Measurements from ENCODE around the gene CSTPP1.
A peak's percentile ranks its signal among the peaks of the same experiment; 100 is the strongest.
"Not testable (repeated sequence)": the region's sequence is repeated elsewhere in the genome, so short reads cannot be mapped to it uniquely, and the experiment has no call there.

CSTPP1 gene

DNA sequence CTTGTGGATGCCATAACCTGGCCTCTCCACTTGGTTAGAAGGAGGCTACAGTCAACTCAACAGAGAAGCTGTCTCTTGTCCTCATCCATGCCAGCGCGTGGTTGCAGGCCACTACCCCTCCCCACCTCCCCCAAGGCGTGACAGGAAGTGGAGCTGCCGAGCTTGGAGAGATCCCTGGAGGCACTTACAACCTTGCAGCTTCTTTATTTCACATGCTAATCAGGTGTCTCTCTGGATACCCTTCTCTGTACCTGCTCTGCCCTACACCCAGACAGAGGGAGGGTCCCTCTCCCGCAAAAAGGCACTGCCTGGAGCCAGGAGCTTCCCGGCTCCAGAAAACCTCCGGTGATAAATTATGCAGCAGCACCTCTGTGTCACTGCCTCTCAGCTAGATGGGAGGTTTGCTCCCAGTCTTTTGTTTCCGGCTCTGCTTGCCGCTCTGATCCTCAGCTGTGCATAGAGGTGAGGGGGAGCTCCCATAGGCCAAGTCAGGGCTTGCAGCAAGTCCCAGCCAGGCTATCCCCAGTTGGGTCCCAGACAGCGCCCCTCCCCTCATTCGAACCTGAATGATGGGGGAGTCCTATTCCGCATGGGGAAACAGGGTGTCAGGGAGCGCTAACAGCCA is 23.9 kb upstream of the CSTPP1 start:
- no peak for DNase-seq (ENCODE audit: low read depth)

DNA sequence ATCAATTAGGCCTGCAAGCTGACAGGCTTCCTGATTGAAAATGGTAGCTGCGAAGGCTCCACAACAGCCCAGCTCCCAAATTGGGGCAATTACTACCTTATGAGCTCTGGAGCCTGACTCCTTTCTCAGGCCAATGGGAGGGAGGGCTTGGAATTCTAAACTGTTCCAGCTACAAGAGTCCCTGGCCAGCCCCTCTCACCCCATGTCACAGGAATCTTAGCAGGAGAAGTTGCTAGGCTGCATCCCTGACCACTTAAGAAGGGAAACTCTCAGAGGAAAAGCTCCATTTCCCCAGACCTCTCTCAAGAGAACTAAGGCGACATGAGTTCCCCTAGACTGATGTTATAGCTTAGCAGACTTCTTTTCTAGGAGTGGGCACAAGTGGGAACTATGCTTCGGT is 23.1 kb upstream of the CSTPP1 start:
- DNase-seq (ENCODE audit: low read depth): no peak

DNA sequence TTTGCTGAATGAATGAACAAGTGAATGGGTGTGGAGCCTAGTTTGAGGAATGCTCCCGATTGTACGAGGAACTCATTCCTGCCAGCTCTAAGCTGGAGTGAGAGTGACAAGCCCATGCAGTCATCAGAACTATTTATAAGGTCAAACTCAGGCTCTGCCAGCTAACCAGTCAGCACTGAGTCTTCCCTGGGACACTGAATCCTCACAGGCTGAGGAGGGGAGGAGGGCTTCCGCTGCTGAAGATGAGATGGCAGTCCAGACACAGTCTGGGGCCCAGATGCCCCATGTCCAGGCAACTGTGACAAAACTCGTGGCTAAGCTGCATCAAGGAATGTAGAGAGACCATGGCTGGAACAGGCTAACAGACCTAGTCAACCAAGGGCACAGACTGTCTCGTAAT is 22.2 kb upstream of the CSTPP1 start:
- no peak for DNase-seq (ENCODE audit: low read depth)

DNA sequence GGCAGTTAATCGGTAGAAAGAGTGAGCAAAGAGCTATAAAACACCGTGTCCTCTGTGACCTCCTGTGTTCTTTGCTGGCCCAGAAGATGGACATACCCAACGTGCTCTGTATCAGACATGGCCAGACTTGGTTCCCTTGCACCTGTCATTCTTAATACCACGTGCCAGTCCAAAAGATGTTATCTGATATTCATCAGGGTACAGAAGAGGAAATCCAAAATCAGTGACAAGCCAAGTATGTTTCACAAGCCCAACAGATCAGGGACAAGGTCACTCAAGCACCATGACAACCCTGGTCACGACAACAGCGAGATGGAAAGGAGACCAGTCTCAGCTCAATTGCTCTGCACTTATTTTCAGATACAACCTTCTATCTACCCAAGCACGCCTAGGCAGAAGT is 21.7 kb upstream of the CSTPP1 start:
- DNase-seq (ENCODE audit: low read depth): no peak

DNA sequence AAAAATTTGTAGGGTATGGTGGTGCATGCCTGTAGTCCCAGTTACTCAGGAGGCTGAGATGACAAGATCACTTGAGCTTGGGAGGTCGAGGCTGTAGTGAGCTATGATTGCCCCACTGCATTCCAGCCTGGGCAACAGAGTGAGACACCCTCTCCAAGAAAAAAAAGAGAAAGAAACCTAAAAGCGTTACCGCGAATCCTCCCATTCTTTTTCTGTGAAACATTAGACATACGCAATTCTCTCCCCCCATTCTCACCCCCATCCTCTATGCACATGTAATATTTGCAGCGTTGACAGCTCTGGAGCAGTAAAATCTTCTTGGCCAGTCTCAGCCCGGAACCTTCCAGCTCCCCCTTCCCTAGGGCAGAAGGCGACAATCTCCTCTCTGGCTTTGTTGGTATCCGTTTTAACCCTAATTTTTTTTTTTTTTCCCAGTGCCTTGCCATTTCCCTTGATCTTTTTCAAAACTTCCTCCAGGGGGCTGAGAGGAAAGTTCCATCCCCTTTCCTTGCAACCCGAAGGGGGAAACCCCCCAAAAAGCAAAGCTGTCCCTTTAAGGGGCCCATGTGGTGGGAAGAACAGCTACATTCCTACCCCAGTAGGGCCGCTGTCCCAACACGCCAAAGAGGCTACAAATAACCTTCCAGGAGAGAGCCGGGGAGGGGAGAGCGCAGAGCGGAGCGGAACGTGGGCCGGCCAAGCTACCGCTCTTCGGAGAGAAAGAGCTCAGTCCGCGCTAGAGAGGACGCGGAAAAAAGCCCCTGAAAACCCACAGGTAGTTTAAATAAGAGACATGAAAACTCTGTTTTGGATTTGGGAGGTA is 20.1 kb upstream of the CSTPP1 start:
- no peak for DNase-seq (ENCODE audit: low read depth)

DNA sequence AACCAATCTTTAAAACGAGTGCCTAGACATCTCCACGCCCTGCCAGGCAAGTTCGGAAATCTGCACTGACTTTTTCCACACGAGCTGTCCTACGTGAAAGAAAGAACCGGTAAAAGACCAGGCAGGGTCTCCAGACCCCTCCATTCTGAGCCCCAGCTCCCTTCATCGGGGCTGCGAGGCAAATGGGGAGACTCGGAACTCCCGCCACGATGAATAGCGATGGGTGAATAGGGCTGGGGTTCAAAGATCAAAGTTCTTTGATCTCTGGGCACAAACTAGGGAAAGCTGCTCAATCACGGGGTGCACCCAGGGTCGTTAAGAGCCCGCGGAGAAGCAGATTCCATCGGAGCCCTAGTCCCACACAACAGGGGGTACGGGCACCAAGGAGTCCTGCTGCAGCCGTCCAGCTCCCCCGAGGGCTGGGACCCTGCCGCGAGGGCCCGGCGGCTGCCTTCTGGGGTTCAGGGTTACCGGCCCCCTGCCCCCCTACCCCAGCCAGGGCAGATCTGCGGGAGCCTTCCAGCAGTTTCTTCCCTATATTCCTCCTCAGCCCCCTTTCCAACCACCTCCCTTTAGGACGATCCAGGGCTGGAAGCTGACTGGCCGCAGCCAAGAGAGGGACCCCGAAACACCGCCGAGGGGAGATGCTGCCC is 19.3 kb upstream of the CSTPP1 start:
- DNase-seq (ENCODE audit: low read depth): no peak

DNA sequence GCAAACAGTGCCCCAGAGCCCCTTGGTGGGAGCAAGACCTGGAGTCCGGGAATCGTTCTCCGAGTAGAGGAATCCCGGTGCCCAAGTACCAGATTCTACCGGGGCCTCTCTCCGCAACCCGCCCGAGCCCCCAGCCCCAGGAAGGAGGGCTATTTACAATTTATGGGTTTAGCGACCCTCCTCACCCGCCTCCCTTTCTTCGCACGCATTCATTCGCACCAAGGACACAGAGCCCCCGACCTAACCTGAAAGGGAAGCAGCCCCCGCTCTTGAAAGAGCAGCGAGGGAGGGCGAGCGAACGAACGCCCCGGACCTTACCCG is 18.8 kb upstream of the CSTPP1 start:
- no peak for DNase-seq (ENCODE audit: low read depth)

DNA sequence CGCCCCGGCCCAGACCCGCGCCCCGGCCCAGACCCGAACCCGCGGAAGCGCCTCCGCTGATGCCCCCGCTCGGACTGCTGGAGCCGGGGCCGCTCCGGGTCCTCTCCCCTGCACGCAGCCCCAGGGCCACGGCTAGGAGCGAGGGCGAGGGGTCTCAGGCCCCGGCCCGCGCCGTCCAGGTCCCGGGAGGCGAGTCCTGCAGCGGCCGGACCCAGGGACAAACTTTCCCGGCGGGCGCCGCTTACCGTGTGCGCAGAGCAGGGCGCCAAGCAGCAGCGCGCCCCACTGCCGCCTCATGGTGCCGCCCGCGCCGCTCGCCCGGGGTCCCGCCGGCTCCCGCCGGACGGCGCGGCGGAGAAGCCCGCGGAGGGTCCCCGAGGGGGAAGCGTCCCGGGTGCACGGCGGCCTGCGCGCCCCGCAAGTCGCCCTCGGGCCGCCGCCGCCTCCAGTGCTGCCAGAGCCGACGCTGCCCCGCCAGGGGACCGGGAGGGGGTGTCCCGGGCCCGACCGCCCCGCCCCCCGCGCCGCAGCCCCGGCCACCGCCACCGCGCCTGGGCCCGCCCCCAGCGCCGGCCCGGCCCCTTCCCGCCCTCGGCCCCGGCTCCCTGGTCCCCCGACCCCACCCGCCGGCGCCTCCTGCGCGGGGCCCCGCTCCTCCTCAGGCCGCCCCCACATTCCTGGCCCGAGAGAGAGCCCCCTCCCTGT is 18.3 kb upstream of the CSTPP1 start, which contains the start of gene LRP4:
Gene LRP4, minus strand, starts transcription at position 468 of the 705 bp plus-strand sequence. Its CDS starts 171 bp downstream, at position 297.
- peak; percentile 15 for DNase-seq (ENCODE audit: low read depth)

DNA sequence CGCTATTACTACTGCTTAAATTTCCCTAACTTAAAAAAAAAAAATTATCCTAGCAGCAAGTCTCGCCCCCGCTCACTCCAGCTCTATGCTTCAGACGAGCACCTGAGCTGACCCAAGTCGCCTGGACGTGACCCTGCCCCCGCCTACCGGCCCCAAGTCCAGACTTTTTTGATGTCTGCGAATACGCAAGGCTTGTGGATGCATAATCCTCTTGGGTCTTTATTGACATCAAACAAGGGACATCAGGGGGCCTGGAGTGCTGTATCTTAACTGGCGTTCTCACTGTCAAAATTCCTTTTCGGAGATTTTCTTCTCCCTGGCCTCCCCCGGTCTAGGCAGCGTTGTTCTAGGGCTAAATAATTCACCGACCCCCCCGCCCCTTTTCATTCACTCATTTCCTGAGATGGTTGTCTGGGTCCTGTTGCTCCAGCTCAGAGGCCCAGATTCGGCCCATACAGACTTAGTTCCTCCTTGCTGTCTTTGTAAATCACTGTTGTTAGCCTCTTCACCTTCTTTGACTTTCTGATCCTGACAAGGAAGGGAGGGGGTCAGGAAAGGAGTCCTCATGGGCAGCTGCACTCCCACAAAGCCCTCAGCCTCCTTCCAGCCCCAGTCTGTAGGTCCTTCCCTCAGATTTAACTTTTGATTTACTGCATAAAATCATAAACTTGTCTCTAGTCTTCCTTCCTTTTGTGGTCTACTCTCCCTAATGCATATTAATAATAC is 17.6 kb upstream of the CSTPP1 start:
- DNase-seq (ENCODE audit: low read depth): no peak

DNA sequence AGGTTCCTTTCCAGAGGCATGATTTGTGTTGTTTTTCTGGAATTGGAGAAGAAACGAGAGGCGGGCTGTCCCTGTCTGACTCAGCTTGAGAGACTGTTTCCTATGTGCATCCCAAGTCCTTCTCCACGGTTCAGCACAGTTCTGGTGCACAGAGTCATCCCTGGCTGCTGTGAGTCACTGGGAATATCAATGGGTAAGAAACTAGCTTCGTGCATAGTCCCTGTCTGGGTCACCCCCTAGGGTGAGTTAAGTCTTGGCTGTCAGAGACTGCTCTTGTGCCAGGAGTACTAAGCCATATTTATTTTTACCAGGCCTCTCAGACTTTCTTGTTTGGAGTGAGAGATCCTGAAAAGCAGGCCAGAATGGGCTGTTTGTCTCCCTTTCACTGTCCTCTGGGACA is 15.8 kb upstream of the CSTPP1 start:
- DNase-seq (ENCODE audit: low read depth): no peak

DNA sequence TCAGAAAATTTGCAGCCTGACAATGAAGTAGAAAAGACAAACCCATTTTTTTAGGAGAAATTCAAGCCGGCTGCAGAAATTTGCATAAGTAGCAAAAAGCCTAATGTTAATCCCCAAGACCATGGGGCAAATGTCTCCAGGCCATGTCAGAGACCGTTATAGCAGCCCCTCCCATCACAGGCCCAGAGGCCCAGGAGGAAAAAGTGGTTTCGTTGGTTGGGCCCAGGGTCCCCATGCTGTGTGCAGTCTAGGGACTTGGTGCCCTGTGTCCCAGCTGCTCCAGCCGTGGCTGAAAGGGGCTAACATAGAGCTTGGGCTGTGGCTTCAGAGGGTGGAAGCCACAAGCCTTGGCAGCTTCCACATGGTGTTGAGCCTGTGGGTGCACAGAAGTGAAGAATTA is 8.6 kb upstream of the CSTPP1 start:
- DNase-seq (ENCODE audit: low read depth): not testable (repeated sequence)

DNA sequence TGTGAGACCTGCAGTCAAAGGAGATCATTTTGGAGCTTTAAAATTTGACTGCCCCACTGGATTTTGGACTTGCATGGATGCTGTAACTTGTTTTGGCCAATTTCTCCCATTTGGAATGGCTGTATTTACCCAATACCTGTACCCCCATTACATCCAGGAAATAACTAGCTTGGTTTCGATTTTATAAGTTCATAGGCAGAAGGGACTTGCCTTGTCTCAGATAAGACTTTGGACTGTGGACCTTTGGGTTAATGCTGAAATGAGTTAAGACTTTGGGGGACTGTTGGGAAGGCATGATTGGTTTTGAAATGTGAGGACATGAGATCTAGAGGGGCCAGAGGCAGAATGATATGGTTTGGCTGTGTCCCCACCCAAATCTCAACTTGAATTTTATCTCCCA is 7.9 kb upstream of the CSTPP1 start:
- not testable (repeated sequence) for DNase-seq (ENCODE audit: low read depth)

DNA sequence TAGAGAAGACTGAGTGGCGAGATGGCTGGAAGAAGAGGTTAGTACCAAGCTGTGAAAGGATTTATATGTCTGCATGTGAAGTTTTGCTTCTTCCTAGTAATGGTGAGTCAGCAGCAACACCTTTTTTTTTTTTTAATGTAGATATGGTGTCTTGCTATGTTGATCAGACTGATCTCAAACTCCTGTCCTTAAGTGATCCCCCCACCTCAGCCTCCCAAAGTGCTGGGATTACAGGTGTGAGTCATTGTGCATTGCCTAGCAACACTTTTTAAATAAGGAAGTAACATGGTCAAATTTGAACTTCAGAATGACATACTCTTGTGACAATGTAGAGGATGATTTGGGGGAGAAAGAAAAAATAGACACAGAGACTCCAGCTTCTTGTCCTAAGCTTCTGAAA is 6.5 kb upstream of the CSTPP1 start:
- no peak for DNase-seq (ENCODE audit: low read depth)

DNA sequence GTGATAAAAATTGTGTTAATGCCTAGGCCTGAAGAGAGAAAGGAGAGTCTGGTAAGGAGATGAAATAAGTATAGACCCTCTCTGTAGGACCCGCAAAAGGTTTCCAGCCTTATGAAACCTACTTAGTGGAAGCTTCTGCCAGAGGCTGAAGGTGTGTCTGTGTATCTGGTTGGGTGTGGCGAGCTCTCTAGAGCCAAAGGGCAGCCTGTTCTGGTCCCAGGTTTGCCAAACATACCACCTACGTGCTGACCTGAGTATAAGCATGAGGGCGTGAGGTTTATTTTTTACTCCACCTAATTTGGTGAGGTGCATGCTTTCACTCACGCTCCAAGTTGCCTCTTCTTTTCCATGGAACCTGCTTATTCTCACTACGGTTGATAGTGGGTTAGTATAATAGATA is 5.6 kb downstream of the CSTPP1 start:
- DNase-seq (ENCODE audit: low read depth): no peak

DNA sequence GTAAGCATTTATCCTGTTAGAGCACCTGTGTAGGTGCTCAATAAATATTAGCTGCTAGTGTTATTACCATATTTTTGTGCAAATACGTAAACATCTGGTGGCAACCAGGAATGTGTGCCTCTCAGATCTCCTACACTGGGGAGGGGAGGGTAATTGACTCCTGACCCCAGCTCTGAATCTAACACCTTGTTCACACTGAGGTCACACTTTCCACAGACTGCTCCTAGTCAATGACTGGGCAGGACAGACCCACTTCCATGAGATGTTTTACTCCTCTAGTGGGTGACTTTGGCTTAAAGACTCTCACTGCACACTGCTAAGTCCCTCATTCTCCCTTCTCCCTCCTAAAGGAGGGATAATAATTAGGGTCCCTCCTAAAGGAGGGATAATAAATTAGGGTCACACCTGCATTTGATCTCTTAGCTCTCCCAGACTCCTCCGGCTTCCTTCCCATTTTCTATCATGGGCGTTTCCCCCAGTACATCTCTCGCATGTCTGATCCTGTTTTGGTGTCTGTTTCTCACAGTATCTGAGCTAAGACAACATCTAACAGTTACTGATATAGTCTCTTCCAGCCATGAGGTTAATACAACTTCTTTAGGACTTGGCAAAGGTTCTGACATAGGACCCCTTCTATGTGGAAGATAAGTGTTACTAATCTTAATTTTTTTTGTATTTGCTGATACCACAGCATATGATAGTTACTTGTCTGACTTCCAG is 8.0 kb downstream of the CSTPP1 start:
- no peak for DNase-seq (ENCODE audit: low read depth)

DNA sequence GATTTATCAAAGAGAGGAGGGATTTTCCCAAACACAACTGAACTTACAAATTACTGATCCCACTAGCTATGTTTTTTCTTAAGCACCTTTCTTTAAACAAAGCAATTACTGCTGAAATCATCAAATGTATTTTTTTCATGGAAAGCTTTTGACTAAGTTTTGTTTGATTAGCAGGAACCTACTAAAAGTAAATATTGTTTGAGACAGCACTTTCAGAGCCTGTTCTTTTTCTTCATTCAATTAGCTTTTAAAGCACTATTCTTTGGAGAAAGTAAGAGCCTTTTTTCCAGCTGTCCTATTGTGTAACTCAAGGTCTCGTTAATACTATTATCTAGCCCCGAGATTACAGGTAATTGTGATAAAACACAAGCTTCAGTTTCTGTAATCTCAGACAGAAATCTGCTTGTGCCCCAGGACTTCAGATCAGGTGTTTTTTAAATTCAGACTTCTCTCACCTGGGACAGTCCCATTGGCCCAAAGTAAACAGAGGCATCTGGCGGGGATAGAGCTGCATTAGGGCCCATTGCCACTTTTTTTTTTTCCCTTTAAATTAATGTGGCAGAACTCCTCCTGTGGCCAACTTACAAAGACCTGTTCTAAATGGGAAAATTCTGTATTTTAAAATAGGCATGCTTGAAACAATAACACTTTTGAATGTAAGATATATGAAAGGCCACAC is 11.0 kb downstream of the CSTPP1 start:
- no peak for DNase-seq (ENCODE audit: low read depth)

DNA sequence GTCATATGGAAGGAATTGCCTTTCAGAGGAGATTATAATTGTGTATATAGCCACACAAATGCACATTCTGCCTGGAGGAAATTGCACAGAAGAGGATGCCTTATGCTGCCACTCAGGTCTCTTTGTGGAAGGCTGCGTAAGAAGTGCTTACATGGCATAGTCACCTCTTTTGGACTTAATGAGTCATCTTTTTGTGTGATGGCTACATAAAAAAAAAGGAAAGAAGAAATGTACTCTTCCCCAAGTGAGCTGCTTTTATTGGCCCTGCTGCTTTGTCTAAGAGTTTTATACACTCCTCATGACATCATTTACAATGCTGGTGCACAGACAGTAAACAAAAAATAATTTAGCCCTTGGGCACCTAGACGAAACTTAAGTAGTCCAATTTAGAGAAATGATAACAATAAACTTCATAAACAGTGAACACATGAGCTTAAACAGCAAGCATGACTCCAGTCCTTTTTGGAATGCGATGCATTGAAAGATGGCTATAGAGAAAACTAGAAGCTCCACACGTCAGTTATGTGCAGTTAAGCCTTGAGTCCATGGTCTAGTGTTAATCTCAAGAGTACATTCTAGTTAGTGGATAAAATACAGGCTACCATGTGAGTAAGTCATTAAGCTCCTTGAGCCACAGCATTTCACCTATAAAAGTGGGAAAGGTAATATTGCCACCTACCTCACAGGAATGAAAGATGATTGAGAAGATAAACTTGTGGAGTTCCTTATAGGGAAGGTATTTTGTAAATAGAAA is 12.0 kb downstream of the CSTPP1 start:
- no peak for DNase-seq (ENCODE audit: low read depth)

DNA sequence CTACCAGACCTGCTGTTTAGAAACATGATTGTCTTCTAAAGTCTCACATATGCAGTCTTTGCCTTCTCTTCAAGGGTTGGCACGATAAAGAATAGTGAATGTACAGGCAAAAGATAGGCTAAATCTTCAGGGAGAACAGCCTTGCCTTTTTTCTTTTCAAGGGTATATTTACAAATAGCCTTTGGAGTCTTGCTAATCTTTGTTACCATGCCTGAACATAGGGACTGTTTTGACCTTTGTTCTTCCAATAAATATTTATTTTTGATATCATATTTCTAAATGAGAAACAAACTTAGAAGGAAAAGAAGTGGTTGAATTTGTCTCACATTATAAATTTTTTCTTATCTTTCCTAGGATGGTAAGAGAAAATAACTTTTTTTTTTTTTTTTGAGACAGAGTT is 12.7 kb downstream of the CSTPP1 start:
- DNase-seq (ENCODE audit: low read depth): no peak

DNA sequence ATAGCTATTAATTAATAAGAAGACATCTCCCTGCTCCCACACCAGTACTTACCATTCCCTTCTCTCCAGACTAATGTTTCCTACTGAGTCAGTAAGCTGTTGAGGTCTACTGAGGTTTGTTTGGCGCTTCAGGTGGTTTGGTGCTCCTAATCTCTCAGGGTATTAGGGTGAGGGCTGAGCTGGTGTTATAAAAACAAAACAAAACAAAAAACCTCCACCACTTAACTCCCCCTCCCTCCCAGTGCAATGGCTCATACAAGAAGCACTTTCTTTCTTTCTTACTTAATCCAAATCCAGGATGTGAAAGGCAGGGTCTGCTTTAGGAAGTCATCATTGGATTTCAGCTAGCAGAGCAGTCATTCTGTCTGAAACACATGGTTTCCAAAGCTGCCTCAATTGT is 15.3 kb downstream of the CSTPP1 start:
- no peak for DNase-seq (ENCODE audit: low read depth)

DNA sequence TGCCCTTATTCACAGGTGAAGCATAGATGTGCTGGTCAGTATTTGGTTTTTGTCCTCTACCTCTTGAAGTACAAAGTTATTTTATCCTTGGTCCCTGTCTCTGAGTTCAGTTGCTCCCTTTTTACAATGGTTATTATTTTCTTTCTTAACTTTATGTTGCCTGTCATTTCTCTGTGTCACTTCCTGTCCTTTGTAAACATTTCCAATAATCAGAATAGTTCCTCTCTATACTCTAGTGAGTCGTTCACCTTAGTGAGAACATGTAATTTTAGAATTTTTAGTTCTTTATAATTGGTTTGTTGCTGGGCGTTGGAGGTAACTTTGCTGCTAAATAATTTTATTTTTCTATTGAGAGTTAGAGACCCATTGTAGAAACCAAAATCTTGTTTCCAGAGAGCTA is 16.0 kb downstream of the CSTPP1 start:
- no peak for DNase-seq (ENCODE audit: low read depth)

Data from activated gamma-delta T cell treated with anti-CD3 and anti-CD28 coated beads, Interleukin-2, amount 50 U/mL, for 16 hours (primary cell).